CD4-positive, alpha-beta T cell (primary cell): ENCODE data around the gene EXOC1. TPM values are rescaled to one million over a fixed set of nuclear protein-coding genes. Genes with fewer than 3 reads are reported as not detected.
"Not testable (repeated sequence)": the region's sequence is repeated elsewhere in the genome, so short reads cannot be mapped to it uniquely, and the experiment has no call there.

ENCODE experiments used
- ATAC-seq: fragments of 200-7000 bp; cut with Tn5 transposase; one replicate; pipeline ENCODE4 v1.10.0; 2022; ENCODE audit warnings: mild to moderate bottlenecking; ENCODE audit not compliant: poor library complexity
- CTCF ChIA-PET: fragments of 350-600 bp; sonication (Branson Sonifier 250); formaldehyde crosslinking; loops from one replicate; lab custom pipeline; 2021; ENCODE audit warnings: antibody characterized with exemption, inconsistent platforms; lab: Charles Lee
- POLR2A ChIA-PET: fragments of 350-600 bp; sonication (Branson Sonifier 250); formaldehyde crosslinking; loops from one replicate; lab custom pipeline; 2021; ENCODE audit warnings: antibody characterized with exemption, inconsistent platforms; lab: Charles Lee
- DNase-seq, 14 experiments: peaks; one replicate each; pipeline ENCODE4 v3.0.0-alpha.2; 2013 to 2020; ENCODE audit warnings: mixed read lengths in 2 of 14
- H3K27ac ChIP-seq, 2 donors: one replicate each; pipeline versions ENCODE4 v1.5.1 to v1.7.0; 2013; ENCODE audit warnings: low read length in 2 of 2, low read depth in 1 of 2, mild to moderate bottlenecking in 1 of 2
- H3K27me3 ChIP-seq, 2 experiments: 1 replicate in 1 of 2; 2 replicates in 1 of 2; pipeline versions ENCODE4 v1.6.1 to v1.7.0; 2013; ENCODE audit warnings: low read length in 2 of 2, control low read depth in 1 of 2, mild to moderate bottlenecking in 1 of 2, moderate library complexity in 1 of 2; ENCODE audit not compliant: insufficient read depth in 2 of 2, control insufficient read depth in 1 of 2
- H3K36me3 ChIP-seq: one replicate; pipeline ENCODE4 v1.6.1; 2013; ENCODE audit warnings: low read length, control low read depth; ENCODE audit not compliant: insufficient read depth
- H3K4me1 ChIP-seq: one replicate; pipeline ENCODE4 v1.6.1; 2013; ENCODE audit warnings: low read length, control low read depth; ENCODE audit not compliant: insufficient read depth
- H3K4me3 ChIP-seq: one replicate; pipeline ENCODE4 v1.5.1; 2013; ENCODE audit warnings: mild to moderate bottlenecking, low read length, moderate library complexity
- H3K9me3 ChIP-seq, 2 experiments: 1 replicate in 1 of 2; 2 replicates in 1 of 2; pipeline versions ENCODE4 v1.6.1 to v1.7.0; 2013; ENCODE audit warnings: low read length in 2 of 2, mild to moderate bottlenecking in 2 of 2, control low read depth in 1 of 2, moderate library complexity in 1 of 2; ENCODE audit not compliant: control insufficient read depth in 1 of 2, insufficient read depth in 1 of 2
- H3K27ac Mint-ChIP-seq: one replicate; pipeline ENCODE4 v1.8.0; 2020; ENCODE audit warnings: mixed read lengths
- H3K27me3 Mint-ChIP-seq: one replicate; pipeline ENCODE4 v1.8.0; 2021; ENCODE audit warnings: mixed read lengths
- H3K36me3 Mint-ChIP-seq: one replicate; pipeline ENCODE4 v1.8.0; 2021; ENCODE audit warnings: low read depth, mixed read lengths
- H3K4me1 Mint-ChIP-seq: one replicate; pipeline ENCODE4 v1.8.0; 2021; ENCODE audit warnings: low read depth, mixed read lengths
- H3K4me3 Mint-ChIP-seq: one replicate; pipeline ENCODE4 v1.8.0; 2020; ENCODE audit warnings: mild to moderate bottlenecking, mixed read lengths
- H3K9me3 Mint-ChIP-seq: one replicate; pipeline ENCODE4 v1.8.0; 2020; ENCODE audit warnings: mixed read lengths
- CTCF ChIP-seq: fragments of 200-600 bp; IDR thresholded peaks from one replicate; pipeline ENCODE4 v1.8.0; 2022; ENCODE audit warnings: antibody characterized with exemption, mild to moderate bottlenecking
- intact Hi-C, 2 experiments: fragments of 100-400 bp; cut with DNase I in 1 of 2; cut with micrococcal nuclease in 1 of 2; formaldehyde crosslinking; loops; one replicate each; pipeline versions ENCODE4 v1.15.1 to v1.9.0; 2023 to 2025; cut with DNase I, micrococcal nuclease
- total RNA-seq, 174 experiments: library from RNA in 2 of 174; stranded (reverse) in 2 of 174; gene quantifications; one replicate each; pipeline ENCODE4 v1.2.3 and lab custom pipeline; 2021 to 2026

EXOC1 gene
- total RNA-seq, 2 experiments from 2014 or later: 15.2 to 15.7 TPM

DNA sequence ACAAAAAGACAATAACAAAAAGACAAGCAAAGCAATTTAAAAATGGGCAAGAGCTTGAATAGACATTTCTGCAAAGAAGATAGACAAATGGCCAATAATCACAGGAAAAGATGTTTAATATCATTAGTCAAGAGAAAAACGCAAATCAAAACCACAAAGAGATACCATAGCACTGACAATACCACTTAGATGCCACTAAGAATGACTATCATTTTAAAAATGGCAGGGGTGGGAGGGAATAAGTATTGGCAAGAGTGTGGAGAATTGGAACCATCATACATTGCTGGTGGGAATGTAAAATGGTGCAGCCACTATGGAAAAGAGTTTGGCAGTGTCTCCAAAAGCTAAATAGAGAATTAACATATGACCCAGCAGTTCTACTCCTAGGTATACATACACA, 15.1 kb upstream of the EXOC1 start:
- H3K9me3 ChIP-seq: peaks cover 0 to 10% of the 10 kb centered on the region in 2 experiments
- H3K4me1 Mint-ChIP-seq: no peaks in the 10 kb centered on the region
- no peak overlapping the region for H3K4me3 Mint-ChIP-seq
- no peak overlapping the region for H3K4me3 ChIP-seq
- H3K36me3 Mint-ChIP-seq: no peaks in the 10 kb centered on the region
- no peak overlapping the region for H3K27ac ChIP-seq
- no peak for TF ChIP-seq CTCF
- ChIA-PET CTCF (no interaction called here), POLR2A (no interaction called here)
- peaks cover 5% of the 10 kb centered on the region for H3K9me3 Mint-ChIP-seq
- H3K27ac Mint-ChIP-seq: no peak overlapping the region
- ATAC-seq (no peak), DNase-seq (no peak)
- H3K36me3 ChIP-seq: no peaks in the 10 kb centered on the region
- H3K27me3 Mint-ChIP-seq: peaks cover 51% of the 10 kb centered on the region
- H3K4me1 ChIP-seq: no peaks in the 10 kb centered on the region
- peaks cover 0 to 4% of the 10 kb centered on the region in 2 experiments for H3K27me3 ChIP-seq
- intact Hi-C loops: no loop called here

DNA sequence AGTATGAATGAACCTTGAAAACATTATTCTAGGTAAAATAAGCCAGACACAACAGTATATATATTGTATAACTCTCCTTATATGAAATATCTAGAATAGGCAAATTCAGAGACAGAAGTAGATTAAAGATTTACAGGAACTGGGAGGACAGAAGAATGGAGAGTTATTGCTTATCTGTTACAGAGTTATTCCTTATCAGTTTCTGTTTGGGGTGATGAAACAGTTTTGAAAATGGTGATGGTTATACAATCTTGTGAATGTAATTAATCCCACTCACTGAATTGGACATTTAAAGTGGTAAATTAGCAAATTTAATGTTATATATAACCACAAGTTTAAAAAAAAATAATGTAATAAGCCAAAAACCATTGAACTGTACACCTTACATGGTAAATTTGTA, 14.5 kb upstream of the EXOC1 start:
- intact Hi-C loops: no loop called here
- CTCF ChIA-PET: no interaction called here
- no peaks in the 10 kb centered on the region for H3K4me1 Mint-ChIP-seq

GRCh38 chr4:55840956-55841355, 12.5 kb upstream of the EXOC1 start:
- CTCF ChIA-PET: interaction anchor here (0.9 kb wide), 1 partner anchor 478 kb away, joined by 4 read pairs; no protein-coding TSS in a partner anchor
- POLR2A ChIA-PET: interaction anchor here (0.6 kb wide), 1 partner anchor 300 kb away, joined by 3 read pairs; no protein-coding TSS in a partner anchor
- Histone ChIP-seq H3K4me3 (no peak overlapping the region), H3K27me3 (peaks cover 0 to 4% of the 10 kb centered on the region in 2 experiments), H3K9me3 (peaks cover 0 to 10% of the 10 kb centered on the region in 2 experiments), H3K4me1 (no peaks in the 10 kb centered on the region), H3K27ac (no peak overlapping the region), H3K36me3 (no peaks in the 10 kb centered on the region)
- H3K27me3 Mint-ChIP-seq: peaks cover 34% of the 10 kb centered on the region
- no peaks in the 10 kb centered on the region for H3K4me1 Mint-ChIP-seq
- intact Hi-C loops: no loop called here
- no peak overlapping the region for H3K27ac Mint-ChIP-seq
- no peaks in the 10 kb centered on the region for H3K36me3 Mint-ChIP-seq
- ATAC-seq (no peak), DNase-seq (no peak)
- no peak for TF ChIP-seq CTCF
- H3K4me3 Mint-ChIP-seq: no peak overlapping the region
- H3K9me3 Mint-ChIP-seq: peaks cover 5% of the 10 kb centered on the region

More for the DNA sequence above, 14.5 kb upstream of the EXOC1 start:
- no peak for ATAC-seq
- H3K9me3 Mint-ChIP-seq: peaks cover 5% of the 10 kb centered on the region
- no peak overlapping the region for H3K4me3 Mint-ChIP-seq
- no peak overlapping the region for H3K4me3 ChIP-seq
- no peak for DNase-seq
- POLR2A ChIA-PET: no interaction called here
- no peak overlapping the region for H3K27ac ChIP-seq
- no peak overlapping the region for H3K27ac Mint-ChIP-seq
- H3K27me3 ChIP-seq: peaks cover 0 to 4% of the 10 kb centered on the region in 2 experiments
- no peak for TF ChIP-seq CTCF
- peaks cover 47% of the 10 kb centered on the region for H3K27me3 Mint-ChIP-seq
- peaks cover 0 to 10% of the 10 kb centered on the region in 2 experiments for H3K9me3 ChIP-seq
- no peaks in the 10 kb centered on the region for H3K4me1 ChIP-seq
- H3K36me3 Mint-ChIP-seq: no peaks in the 10 kb centered on the region
- no peaks in the 10 kb centered on the region for H3K36me3 ChIP-seq

GRCh38 chr4:55841373-55842239, 11.8 kb upstream of the EXOC1 start:
- intact Hi-C loops, H3K36me3 ChIP-seq, H3K9me3 Mint-ChIP-seq, ATAC-seq, DNase-seq, H3K9me3 ChIP-seq, CTCF ChIA-PET, H3K4me3 ChIP-seq, H3K27ac Mint-ChIP-seq, H3K27me3 ChIP-seq, H3K27ac ChIP-seq, H3K4me3 Mint-ChIP-seq, H3K4me1 ChIP-seq, H3K4me1 Mint-ChIP-seq, H3K36me3 Mint-ChIP-seq: not testable (repeated sequence)
- H3K27me3 Mint-ChIP-seq: peaks cover 28% of the 10 kb centered on the region
- POLR2A ChIA-PET: interaction anchor here (0.6 kb wide), 1 partner anchor 300 kb away, joined by 3 read pairs; no protein-coding TSS in a partner anchor

DNA sequence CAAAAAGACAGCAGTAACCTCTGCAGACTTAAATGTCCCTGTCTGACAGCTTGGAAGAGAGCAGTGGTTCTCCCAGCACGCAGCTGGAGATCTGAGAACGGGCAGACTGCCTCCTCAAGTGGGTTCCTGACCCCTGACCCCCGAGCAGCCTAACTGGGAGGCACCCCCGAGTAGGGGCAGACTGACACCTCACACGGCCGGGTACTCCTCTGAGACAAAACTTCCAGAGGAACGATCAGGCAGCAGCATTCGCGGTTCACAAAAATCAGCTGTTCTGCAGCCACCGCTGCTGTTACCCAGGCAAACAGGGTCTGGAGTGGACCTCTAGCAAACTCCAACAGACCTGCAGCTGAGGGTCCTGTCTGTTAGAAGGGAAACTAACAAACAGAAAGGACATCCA, 11.1 kb upstream of the EXOC1 start:
- intact Hi-C loops, H3K27me3 ChIP-seq, H3K36me3 ChIP-seq, H3K27ac Mint-ChIP-seq, ATAC-seq, POLR2A ChIA-PET, H3K4me3 Mint-ChIP-seq, H3K4me1 ChIP-seq, H3K36me3 Mint-ChIP-seq, H3K27ac ChIP-seq, H3K4me3 ChIP-seq, H3K4me1 Mint-ChIP-seq, H3K9me3 ChIP-seq, CTCF ChIA-PET, DNase-seq, H3K9me3 Mint-ChIP-seq: not testable (repeated sequence)
- peaks cover 26% of the 10 kb centered on the region for H3K27me3 Mint-ChIP-seq
